ENCODE measurements around the gene FREM1. TPM values are rescaled to one million over a fixed set of nuclear protein-coding genes. Genes with fewer than 3 reads are reported as not detected.

The FREM1 gene
- total and polyA plus RNA-seq, 7 experiments from 2014 or later, result 0.24 to 0.86 TPM; not detected in 5

GRCh38 chr9:14719231-14719923 is 190.9 kb downstream of the FREM1 start:
- Histone ChIP-seq H3K36me3 (ENCODE audit: control insufficient read depth in 2 of 3, insufficient read depth in 3 of 3, low read length in 3 of 3) (no peaks in the 10 kb centered on the region), H3K4me3 (ENCODE audit: low read length) (no peak overlapping the region), H3K9me3 (ENCODE audit: control insufficient read depth in 2 of 3, low read length in 3 of 3) (no peaks in the 10 kb centered on the region), H3K27me3 (ENCODE audit: control insufficient read depth in 2 of 2, insufficient read depth in 2 of 2, low read length in 2 of 2) (peaks cover 0 to 11% of the 10 kb centered on the region in 2 donors), H3K4me1 (ENCODE audit: control insufficient read depth in 2 of 2, insufficient read depth in 2 of 2, low read length in 2 of 2) (no peaks in the 10 kb centered on the region), H3K27ac (ENCODE audit: low read depth, low read length) (no peak overlapping the region)
- ChIA-PET POLR2A (no interaction called here), CTCF (no interaction called here)
- Mint-ChIP-seq H3K4me1 (no peaks in the 10 kb centered on the region), H3K36me3 (no peaks in the 10 kb centered on the region), H3K27me3 (peaks cover 12 to 47% (median 30%) of the 10 kb centered on the region in 5 donors), H3K9me3 (peaks cover 0 to 1% (median 0%) of the 10 kb centered on the region in 11 donors), H3K4me3 (no peak overlapping the region), H3K27ac (no peak overlapping the region)
- intact Hi-C loops (cut with micrococcal nuclease), result no loop called here
- DNase-seq (no peak), ATAC-seq (no peak)

DNA sequence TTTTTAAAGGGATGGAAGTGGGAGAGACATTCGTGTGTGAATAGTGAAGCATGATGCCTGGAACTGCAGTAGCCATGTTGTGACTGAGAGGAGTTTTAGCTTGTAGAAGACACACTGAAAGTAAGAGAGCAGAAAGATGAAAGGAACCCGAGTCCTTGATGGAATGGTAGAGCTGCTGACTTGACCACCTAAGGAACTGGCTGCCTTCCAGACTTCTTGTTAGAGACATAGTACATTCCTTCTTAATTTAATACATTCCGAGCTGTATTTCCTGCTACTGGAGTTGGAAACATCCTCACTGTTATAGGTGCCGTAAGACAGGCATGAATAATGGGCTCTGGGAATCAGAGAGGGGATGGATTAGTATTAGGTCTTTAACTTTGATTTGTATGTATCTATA is 195.1 kb downstream of the FREM1 start:
- peaks cover 0 to 7% of the 10 kb centered on the region in 2 donors for H3K27me3 ChIP-seq (ENCODE audit: control insufficient read depth in 2 of 2, insufficient read depth in 2 of 2, low read length in 2 of 2)
- H3K4me1 ChIP-seq (ENCODE audit: control insufficient read depth in 2 of 2, insufficient read depth in 2 of 2, low read length in 2 of 2), result no peaks in the 10 kb centered on the region
- no peak overlapping the region for H3K27ac Mint-ChIP-seq
- H3K4me3 ChIP-seq (ENCODE audit: low read length), result no peak overlapping the region
- H3K36me3 Mint-ChIP-seq, result peaks cover 0 to 2% (median 0%) of the 10 kb centered on the region in 5 donors
- H3K9me3 ChIP-seq (ENCODE audit: control insufficient read depth in 2 of 3, low read length in 3 of 3), result no peaks in the 10 kb centered on the region
- no peak for ATAC-seq
- no peak overlapping the region for H3K4me3 Mint-ChIP-seq
- POLR2A ChIA-PET, result no interaction called here
- DNase-seq, result no peak
- intact Hi-C loops (cut with micrococcal nuclease), result no loop called here
- H3K36me3 ChIP-seq (ENCODE audit: control insufficient read depth in 2 of 3, insufficient read depth in 3 of 3, low read length in 3 of 3), result no peaks in the 10 kb centered on the region
- H3K27me3 Mint-ChIP-seq, result peaks cover 22 to 57% (median 32%) of the 10 kb centered on the region in 5 donors
- CTCF ChIA-PET, result no interaction called here
- H3K27ac ChIP-seq (ENCODE audit: low read depth, low read length), result no peak overlapping the region
- H3K9me3 Mint-ChIP-seq, result peaks cover 0 to 4% (median 0%) of the 10 kb centered on the region in 11 donors
- H3K4me1 Mint-ChIP-seq, result no peaks in the 10 kb centered on the region

DNA sequence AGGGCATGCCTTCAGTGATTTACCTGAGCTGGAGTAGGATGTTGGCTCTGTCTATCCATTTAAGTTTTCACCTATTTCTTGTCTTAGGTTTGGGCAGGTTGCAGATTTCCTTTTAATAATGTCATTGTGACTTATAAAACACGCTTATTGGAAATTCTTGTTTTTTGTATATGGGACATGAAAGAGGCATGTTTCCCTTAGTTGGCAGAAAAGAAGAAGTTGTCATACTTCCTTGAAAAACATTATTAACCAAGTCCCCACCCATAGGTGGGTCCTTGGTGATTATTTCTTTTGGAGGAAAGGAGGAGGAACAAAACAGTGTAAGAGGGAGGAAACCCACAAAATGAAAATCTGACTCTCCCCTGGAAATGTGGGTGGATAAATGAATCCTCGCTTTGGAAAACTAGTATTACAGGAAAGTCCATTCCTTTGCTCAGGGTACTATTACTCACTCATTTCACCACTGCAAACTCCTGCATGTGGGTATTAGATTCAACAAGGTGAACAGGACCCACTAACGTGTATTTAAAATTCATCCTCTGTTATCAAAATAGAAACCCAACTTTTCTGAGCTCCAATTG is 197.0 kb downstream of the FREM1 start:
- DNase-seq (no peak), ATAC-seq (no peak)
- Mint-ChIP-seq H3K4me3 (no peak overlapping the region), H3K36me3 (peaks cover 0 to 9% (median 0%) of the 10 kb centered on the region in 5 donors), H3K27me3 (peaks cover 20 to 62% (median 45%) of the 10 kb centered on the region in 5 donors), H3K4me1 (no peaks in the 10 kb centered on the region), H3K27ac (no peak overlapping the region), H3K9me3 (peaks cover 0 to 23% (median 6%) of the 10 kb centered on the region in 11 donors)
- ChIA-PET POLR2A (no interaction called here), CTCF (no interaction called here)
- H3K9me3 ChIP-seq (ENCODE audit: control insufficient read depth in 2 of 3, low read length in 3 of 3), result no peaks in the 10 kb centered on the region
- peaks cover 0 to 7% of the 10 kb centered on the region in 2 donors for H3K27me3 ChIP-seq (ENCODE audit: control insufficient read depth in 2 of 2, insufficient read depth in 2 of 2, low read length in 2 of 2)
- intact Hi-C loops (cut with micrococcal nuclease), result no loop called here
- no peaks in the 10 kb centered on the region for H3K4me1 ChIP-seq (ENCODE audit: control insufficient read depth in 2 of 2, insufficient read depth in 2 of 2, low read length in 2 of 2)
- no peak overlapping the region for H3K27ac ChIP-seq (ENCODE audit: low read depth, low read length)
- H3K36me3 ChIP-seq (ENCODE audit: control insufficient read depth in 2 of 3, insufficient read depth in 3 of 3, low read length in 3 of 3), result no peaks in the 10 kb centered on the region
- H3K4me3 ChIP-seq (ENCODE audit: low read length), result no peak overlapping the region

- Mint-ChIP-seq H3K27me3 (peaks cover 16 to 65% (median 52%) of the 10 kb centered on the region in 5 donors), H3K9me3 (peaks cover 1 to 44% (median 18%) of the 10 kb centered on the region in 11 donors), H3K27ac (no peak overlapping the region), H3K4me1 (no peaks in the 10 kb centered on the region), H3K4me3 (no peak overlapping the region), H3K36me3 (peaks cover 0 to 14% (median 1%) of the 10 kb centered on the region in 5 donors)
- ChIA-PET CTCF (no interaction called here), POLR2A (no interaction called here)
- peaks cover 0 to 2% of the 10 kb centered on the region in 2 donors for H3K27me3 ChIP-seq (ENCODE audit: control insufficient read depth in 2 of 2, insufficient read depth in 2 of 2, low read length in 2 of 2)
- H3K27ac ChIP-seq (ENCODE audit: low read depth, low read length), result no peak overlapping the region
- no peaks in the 10 kb centered on the region for H3K4me1 ChIP-seq (ENCODE audit: control insufficient read depth in 2 of 2, insufficient read depth in 2 of 2, low read length in 2 of 2)
- no peaks in the 10 kb centered on the region for H3K36me3 ChIP-seq (ENCODE audit: control insufficient read depth in 2 of 3, insufficient read depth in 3 of 3, low read length in 3 of 3)
- H3K9me3 ChIP-seq (ENCODE audit: control insufficient read depth in 2 of 3, low read length in 3 of 3), result peaks cover 0 to 3% (median 0%) of the 10 kb centered on the region in 3 experiments
- ATAC-seq (no peak), DNase-seq (no peak)
- intact Hi-C loops (cut with micrococcal nuclease), result no loop called here
- no peak overlapping the region for H3K4me3 ChIP-seq (ENCODE audit: low read length)
Measured at GRCh38 chr9:14710804-14711203, 199.4 kb downstream of the FREM1 start.

GRCh38 chr9:14706530-14707140 is 203.6 kb downstream of the FREM1 start:
- ChIA-PET POLR2A (no interaction called here), CTCF (no interaction called here)
- Mint-ChIP-seq H3K4me3 (no peak overlapping the region), H3K27ac (no peak overlapping the region), H3K9me3 (peaks cover 8 to 71% (median 34%) of the 10 kb centered on the region in 11 donors), H3K36me3 (peaks cover 0 to 23% (median 4%) of the 10 kb centered on the region in 5 donors), H3K27me3 (peaks cover 10 to 72% (median 38%) of the 10 kb centered on the region in 5 donors), H3K4me1 (no peaks in the 10 kb centered on the region)
- Histone ChIP-seq H3K36me3 (ENCODE audit: control insufficient read depth in 2 of 3, insufficient read depth in 3 of 3, low read length in 3 of 3) (no peaks in the 10 kb centered on the region), H3K4me3 (ENCODE audit: low read length) (no peak overlapping the region), H3K27me3 (ENCODE audit: control insufficient read depth in 2 of 2, insufficient read depth in 2 of 2, low read length in 2 of 2) (no peaks in the 10 kb centered on the region), H3K4me1 (ENCODE audit: control insufficient read depth in 2 of 2, insufficient read depth in 2 of 2, low read length in 2 of 2) (no peaks in the 10 kb centered on the region), H3K9me3 (ENCODE audit: control insufficient read depth in 2 of 3, low read length in 3 of 3) (peaks cover 0 to 6% (median 0%) of the 10 kb centered on the region in 3 experiments), H3K27ac (ENCODE audit: low read depth, low read length) (no peak overlapping the region)
- intact Hi-C loops (cut with micrococcal nuclease), result no loop called here
- ATAC-seq (no peak), DNase-seq (no peak)

DNA sequence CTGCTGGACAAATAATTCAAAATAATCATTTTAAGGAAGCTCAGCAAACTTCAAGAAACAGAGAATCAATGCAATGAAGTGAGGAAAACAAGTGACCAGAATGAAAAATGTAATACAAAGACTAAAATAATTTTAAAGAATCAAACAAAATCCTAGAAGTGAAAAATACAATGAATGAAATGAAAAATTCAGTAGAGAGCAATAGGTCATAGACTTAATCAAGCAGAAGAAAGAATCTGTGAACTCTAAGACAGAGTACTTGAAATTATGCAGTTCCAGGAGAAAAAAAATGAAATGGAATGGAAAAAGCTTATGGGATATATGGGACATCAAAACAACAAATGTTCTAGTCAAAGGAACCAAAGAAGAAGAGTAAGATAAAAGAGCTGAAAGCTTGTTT is 205.1 kb downstream of the FREM1 start:
- CTCF ChIA-PET, result no interaction called here
- Histone ChIP-seq H3K4me1 (ENCODE audit: control insufficient read depth in 2 of 2, insufficient read depth in 2 of 2, low read length in 2 of 2) (no peaks in the 10 kb centered on the region), H3K27ac (ENCODE audit: low read depth, low read length) (no peak overlapping the region), H3K9me3 (ENCODE audit: control insufficient read depth in 2 of 3, low read length in 3 of 3) (peaks cover 0 to 6% (median 0%) of the 10 kb centered on the region in 3 experiments), H3K36me3 (ENCODE audit: control insufficient read depth in 2 of 3, insufficient read depth in 3 of 3, low read length in 3 of 3) (no peaks in the 10 kb centered on the region), H3K4me3 (ENCODE audit: low read length) (no peak overlapping the region), H3K27me3 (ENCODE audit: control insufficient read depth in 2 of 2, insufficient read depth in 2 of 2, low read length in 2 of 2) (no peaks in the 10 kb centered on the region)
- POLR2A ChIA-PET, result no interaction called here
- intact Hi-C loops (cut with micrococcal nuclease), result no loop called here
- H3K27ac Mint-ChIP-seq, result no peak overlapping the region
- peaks cover 5 to 62% (median 31%) of the 10 kb centered on the region in 5 donors for H3K27me3 Mint-ChIP-seq
- no peaks in the 10 kb centered on the region for H3K4me1 Mint-ChIP-seq
- no peak for ATAC-seq
- no peak overlapping the region for H3K4me3 Mint-ChIP-seq
- DNase-seq, result no peak
- peaks cover 0 to 21% (median 4%) of the 10 kb centered on the region in 5 donors for H3K36me3 Mint-ChIP-seq
- peaks cover 6 to 71% (median 34%) of the 10 kb centered on the region in 11 donors for H3K9me3 Mint-ChIP-seq
